HUDEP-2 (cell line): ENCODE data around the gene GDF15.
"Not testable (repeated sequence)": the region's sequence is repeated elsewhere in the genome, so short reads cannot be mapped to it uniquely, and the experiment has no call there.

ENCODE experiments used
- DNase-seq, 76 experiments: peaks; one replicate each; lab custom pipeline; 2025; ENCODE audit not compliant: unreplicated experiment in 76 of 76; lab: John Stamatoyannopoulos, UW

Gene GDF15, protein sequence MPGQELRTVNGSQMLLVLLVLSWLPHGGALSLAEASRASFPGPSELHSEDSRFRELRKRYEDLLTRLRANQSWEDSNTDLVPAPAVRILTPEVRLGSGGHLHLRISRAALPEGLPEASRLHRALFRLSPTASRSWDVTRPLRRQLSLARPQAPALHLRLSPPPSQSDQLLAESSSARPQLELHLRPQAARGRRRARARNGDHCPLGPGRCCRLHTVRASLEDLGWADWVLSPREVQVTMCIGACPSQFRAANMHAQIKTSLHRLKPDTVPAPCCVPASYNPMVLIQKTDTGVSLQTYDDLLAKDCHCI

GRCh38 chr19:18385675-18386542, at the start of gene GDF15:
TSS of gene GDF15 (plus strand) at chr19:18386158. CDS start at chr19:18386190, 32 bp downstream.
- peak in 69 of 76 experiments; percentile 25 to 95 (median 68) for DNase-seq

GRCh38 chr19:18338541-18338940, 47.4 kb upstream of the GDF15 start:
- DNase-seq: no peak

DNA sequence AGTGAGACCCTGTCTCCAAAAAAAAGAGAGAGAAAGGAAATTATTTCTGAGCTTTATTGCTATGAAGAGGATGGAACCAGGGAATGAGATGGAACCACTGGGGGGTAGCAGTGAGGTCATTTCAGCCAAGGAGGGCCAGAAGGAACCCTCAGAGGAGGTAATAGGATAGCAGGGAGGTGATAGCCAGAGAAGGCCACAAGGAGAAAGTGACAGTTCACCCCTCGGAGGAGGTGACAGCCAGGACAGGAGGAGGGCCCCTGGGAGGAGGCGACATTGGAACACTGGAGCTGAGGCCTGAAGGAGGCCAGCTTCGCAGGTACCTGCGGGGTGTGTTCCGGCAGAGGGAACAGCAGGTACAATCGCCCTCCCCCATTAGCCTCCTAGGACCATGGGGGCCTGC, 46.2 kb upstream of the GDF15 start:
- DNase-seq: peak in 56 of 76 experiments; percentile 7 to 69 (median 36)

GRCh38 chr19:18340190-18340989, 45.6 kb upstream of the GDF15 start, which contains the start of gene PGPEP1:
TSS of gene PGPEP1 (plus strand) at chr19:18340598. CDS start at chr19:18340682, 84 bp downstream.
- DNase-seq: peak in 68 of 76 experiments; percentile 22 to 89 (median 70)

GRCh38 chr19:18340990-18341868, 44.7 kb upstream of the GDF15 start:
- DNase-seq: peak in 69 of 76 experiments; percentile 25 to 88 (median 70)

- DNase-seq: no peak
Observed at GRCh38 chr19:18342090-18342632, 43.8 kb upstream of the GDF15 start.

DNA sequence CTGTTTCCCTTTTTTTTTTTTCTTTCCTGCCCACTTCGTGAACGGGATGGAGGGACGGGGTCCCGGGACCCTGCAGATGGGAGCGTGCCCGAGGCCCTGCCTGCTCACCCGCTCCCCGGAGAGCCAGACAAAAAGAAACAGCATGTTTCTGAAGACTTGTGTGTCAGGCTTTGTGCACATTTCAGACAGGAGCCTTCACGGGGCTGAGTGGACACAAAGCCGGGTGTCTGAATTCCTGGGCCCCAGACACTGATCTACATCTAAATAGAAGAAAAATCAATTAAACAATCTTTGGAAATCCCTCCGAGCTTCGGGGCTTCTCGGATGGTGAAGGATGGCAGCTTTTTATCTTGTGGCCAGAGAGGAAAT, 41.4 kb upstream of the GDF15 start:
- no peak for DNase-seq

DNA sequence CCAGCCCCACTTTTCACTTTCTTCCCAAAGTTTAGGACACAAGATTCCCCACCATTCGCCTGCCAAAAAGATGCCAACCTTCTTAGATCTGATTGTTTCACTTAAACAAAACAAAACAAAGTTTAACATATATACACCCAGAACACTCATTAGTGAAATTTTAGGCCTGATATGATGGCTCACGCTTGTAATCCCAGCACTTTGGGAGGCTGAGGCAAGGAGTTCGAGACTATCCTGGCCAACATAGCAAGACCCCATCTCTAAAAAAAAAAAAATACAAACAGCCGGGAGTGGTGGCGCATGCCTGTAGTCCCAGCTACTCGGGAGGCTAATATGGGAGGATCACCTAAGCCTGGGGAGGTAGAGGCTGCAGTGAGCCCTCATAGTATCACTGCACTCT, 40.7 kb upstream of the GDF15 start:
- DNase-seq: no peak

- DNase-seq: no peak
Observed at GRCh38 chr19:18346091-18346490, 39.9 kb upstream of the GDF15 start.

DNA sequence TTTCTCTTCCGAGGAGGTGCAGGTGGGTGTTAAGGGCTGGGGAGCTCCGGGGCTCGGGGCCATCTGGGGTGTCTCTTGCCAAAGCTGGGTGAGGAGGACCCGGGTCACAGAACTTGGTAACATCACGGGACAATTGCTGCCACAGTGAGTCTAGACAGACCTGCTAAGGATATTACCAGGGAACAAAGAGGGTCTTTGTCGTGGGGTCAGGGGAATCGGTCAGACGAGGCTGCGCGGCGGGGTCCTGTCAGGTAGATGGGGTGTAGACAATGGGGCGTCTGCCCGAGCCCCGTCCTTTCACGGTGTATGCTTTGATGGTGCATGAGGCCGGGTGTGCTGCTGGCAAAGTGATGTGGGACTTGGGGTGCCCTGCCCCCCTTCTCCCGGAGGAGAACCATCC, 37.8 kb upstream of the GDF15 start:
- no peak for DNase-seq

DNA sequence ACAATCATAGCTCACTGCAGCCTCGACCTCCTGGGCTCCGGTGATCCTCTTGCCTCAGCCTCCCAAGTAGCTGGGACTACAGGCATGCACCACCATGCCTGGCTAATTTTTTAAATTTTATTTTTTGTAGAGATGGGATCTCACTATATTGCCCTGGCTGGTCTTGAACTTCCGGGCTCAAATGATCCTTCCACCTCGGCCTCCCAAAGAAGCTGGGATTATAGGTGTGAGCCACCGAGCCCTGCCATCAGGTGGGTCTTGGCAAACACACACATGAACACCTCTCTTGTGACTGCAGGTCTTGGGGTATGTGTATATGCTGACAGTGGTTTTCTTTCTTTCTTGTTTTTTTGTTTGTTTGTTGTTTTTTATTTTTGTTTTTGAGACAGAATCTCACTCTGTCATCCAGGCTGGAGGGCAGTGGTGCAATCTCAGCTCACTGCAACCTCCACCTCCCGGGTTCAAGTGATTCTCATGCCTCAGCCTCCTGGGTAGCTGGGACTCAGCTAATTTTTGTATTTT, 37.1 kb upstream of the GDF15 start:
- DNase-seq: not testable (repeated sequence)

GRCh38 chr19:18349524-18350128, 36.3 kb upstream of the GDF15 start:
- DNase-seq: peak in 57 of 76 experiments; percentile 7 to 73 (median 44)

GRCh38 chr19:18350490-18350889, 35.5 kb upstream of the GDF15 start:
- DNase-seq: no peak

DNA sequence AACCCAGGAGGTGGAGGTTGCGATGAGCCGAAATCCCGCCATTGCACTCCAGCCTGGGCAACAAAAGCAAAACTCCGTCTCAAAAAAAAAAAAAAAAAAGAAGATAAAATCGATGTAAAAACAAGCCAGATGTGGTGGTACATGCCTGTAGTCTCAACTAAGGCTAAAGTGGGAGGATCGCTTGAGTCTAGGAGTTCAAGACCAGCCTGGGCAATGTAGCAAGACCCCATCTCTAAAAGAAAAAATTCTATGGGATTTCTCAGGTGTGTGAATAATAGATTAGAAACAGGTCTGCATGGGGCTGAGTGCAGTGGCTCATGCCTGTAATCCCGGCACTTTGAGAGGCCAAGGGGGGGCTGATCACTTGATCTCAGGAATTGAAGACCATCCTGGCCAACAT, 34.4 kb upstream of the GDF15 start:
- DNase-seq: no peak

GRCh38 chr19:18353378-18354005, 32.5 kb upstream of the GDF15 start:
- no peak for DNase-seq

GRCh38 chr19:18354743-18355142, 31.2 kb upstream of the GDF15 start:
- DNase-seq: not testable (repeated sequence)

DNA sequence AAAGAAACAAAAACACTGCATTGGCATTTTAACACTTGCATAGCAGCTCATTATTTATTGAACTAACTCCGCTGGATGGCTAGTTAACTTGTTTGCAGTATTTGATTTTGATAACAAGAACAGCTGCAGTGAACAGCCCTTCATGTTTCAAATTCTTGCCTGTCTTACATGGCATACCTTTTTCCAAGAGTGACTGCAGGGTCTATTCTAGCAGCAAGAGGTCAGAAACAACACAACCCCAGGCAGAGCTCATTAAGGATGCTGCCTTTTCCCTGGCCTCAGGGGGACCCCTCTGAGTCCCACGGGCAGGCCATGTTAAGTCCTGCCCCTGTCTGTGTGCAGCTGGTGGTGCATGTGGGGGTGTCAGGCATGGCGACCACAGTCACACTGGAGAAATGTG, 28.9 kb upstream of the GDF15 start:
- no peak for DNase-seq

- DNase-seq: no peak
Observed at GRCh38 chr19:18361646-18362045, 24.3 kb upstream of the GDF15 start.
